ACC112 (cell line): Measurements from ENCODE around the gene CANT1.
A peak's percentile ranks its signal among the peaks of the same experiment; 100 is the strongest.

Source experiments
- H2AFZ ChIP-seq: fragments of 200-600 bp; sonication (generic); one replicate; pipeline ENCODE4 v1.6.0; 2017; ENCODE audit warnings: antibody characterized with exemption, low read length; ENCODE audit not compliant: unreplicated experiment
- H3K27ac ChIP-seq: fragments of 200-600 bp; sonication (generic); 2 replicates; pipeline ENCODE4 v1.5.1; 2014; ENCODE audit warnings: low read depth, mild to moderate bottlenecking, antibody characterized with exemption, low read length, moderate library complexity
- H3K27me3 ChIP-seq: fragments of 200-600 bp; sonication (generic); 2 replicates; pipeline ENCODE4 v1.6.1; 2014; ENCODE audit warnings: mild to moderate bottlenecking, antibody characterized with exemption, low read length, moderate library complexity, mixed read lengths; ENCODE audit not compliant: insufficient read depth
- H3K36me3 ChIP-seq: fragments of 200-600 bp; sonication (generic); 2 replicates; pipeline ENCODE4 v1.6.1; 2016; ENCODE audit warnings: mild to moderate bottlenecking, antibody characterized with exemption, low read length, moderate library complexity, mixed read lengths; ENCODE audit not compliant: insufficient read depth
- H3K4me1 ChIP-seq: fragments of 200-600 bp; sonication (generic); one replicate; pipeline ENCODE4 v1.6.1; 2016; ENCODE audit warnings: low read length, mixed read lengths; ENCODE audit not compliant: insufficient read depth, unreplicated experiment, control insufficient read depth
- H3K4me3 ChIP-seq: fragments of 200-600 bp; sonication (generic); 2 replicates; pipeline ENCODE4 v1.5.1; 2014; ENCODE audit warnings: mild to moderate bottlenecking, low read depth, low read length
- H3K79me2 ChIP-seq: fragments of 200-600 bp; sonication (generic); one replicate; pipeline ENCODE4 v1.6.0; 2016; ENCODE audit warnings: low read length; ENCODE audit not compliant: control insufficient read depth, unreplicated experiment, insufficient read depth

The CANT1 gene

GRCh38 chr17:78991906-78992532 lies 17.5 kb downstream of the CANT1 start:
- H3K4me3 ChIP-seq: no peak overlapping the region
- no peaks in the 10 kb centered on the region for H3K27me3 ChIP-seq
- peaks cover 19% of the 10 kb centered on the region; the same call in 1 of the 2 replicates for H3K36me3 ChIP-seq
- H3K4me1 ChIP-seq: peaks cover 2% of the 10 kb centered on the region
- H3K27ac ChIP-seq: no peak overlapping the region
- no peak overlapping the region for H2AFZ ChIP-seq
- peaks cover 7% of the 10 kb centered on the region for H3K79me2 ChIP-seq

GRCh38 chr17:78991017-78991738 lies 18.4 kb downstream of the CANT1 start:
- Histone ChIP-seq H2AFZ (no peak overlapping the region), H3K4me1 (peaks cover 9% of the 10 kb centered on the region), H3K79me2 (peaks cover 7% of the 10 kb centered on the region), H3K27me3 (no peaks in the 10 kb centered on the region), H3K27ac (no peak overlapping the region), H3K36me3 (peaks cover 19% of the 10 kb centered on the region; the same call in 1 of the 2 replicates), H3K4me3 (no peak overlapping the region)

GRCh38 chr17:78990349-78991016 lies 19.1 kb downstream of the CANT1 start:
- Histone ChIP-seq H3K27ac (no peak overlapping the region), H2AFZ (no peak overlapping the region), H3K27me3 (no peaks in the 10 kb centered on the region), H3K79me2 (peaks cover 7% of the 10 kb centered on the region), H3K4me3 (no peak overlapping the region), H3K4me1 (peaks cover 15% of the 10 kb centered on the region), H3K36me3 (peaks cover 19% of the 10 kb centered on the region; the same call in 1 of the 2 replicates)

- Histone ChIP-seq H3K4me1 (peaks cover 15% of the 10 kb centered on the region), H3K36me3 (peaks cover 15% of the 10 kb centered on the region; the same call in 1 of the 2 replicates), H3K27ac (no peak overlapping the region), H3K79me2 (peaks cover 7% of the 10 kb centered on the region), H3K4me3 (no peak overlapping the region), H2AFZ (no peak overlapping the region), H3K27me3 (no peaks in the 10 kb centered on the region)
Observed at GRCh38 chr17:78988152-78988551, 21.4 kb downstream of the CANT1 start.

- peak overlapping the region; percentile 68 for H3K4me3 ChIP-seq
- H3K79me2 ChIP-seq: no peaks in the 10 kb centered on the region
- peaks cover 15% of the 10 kb centered on the region for H3K4me1 ChIP-seq
- peak overlapping the region; percentile 64 for H2AFZ ChIP-seq
- H3K27me3 ChIP-seq: no peaks in the 10 kb centered on the region
- H3K27ac ChIP-seq: peak overlapping the region; percentile 72
- peaks cover 8% of the 10 kb centered on the region; the same call in 1 of the 2 replicates for H3K36me3 ChIP-seq
Observed at GRCh38 chr17:78986649-78987328, 22.8 kb downstream of the CANT1 start.

DNA sequence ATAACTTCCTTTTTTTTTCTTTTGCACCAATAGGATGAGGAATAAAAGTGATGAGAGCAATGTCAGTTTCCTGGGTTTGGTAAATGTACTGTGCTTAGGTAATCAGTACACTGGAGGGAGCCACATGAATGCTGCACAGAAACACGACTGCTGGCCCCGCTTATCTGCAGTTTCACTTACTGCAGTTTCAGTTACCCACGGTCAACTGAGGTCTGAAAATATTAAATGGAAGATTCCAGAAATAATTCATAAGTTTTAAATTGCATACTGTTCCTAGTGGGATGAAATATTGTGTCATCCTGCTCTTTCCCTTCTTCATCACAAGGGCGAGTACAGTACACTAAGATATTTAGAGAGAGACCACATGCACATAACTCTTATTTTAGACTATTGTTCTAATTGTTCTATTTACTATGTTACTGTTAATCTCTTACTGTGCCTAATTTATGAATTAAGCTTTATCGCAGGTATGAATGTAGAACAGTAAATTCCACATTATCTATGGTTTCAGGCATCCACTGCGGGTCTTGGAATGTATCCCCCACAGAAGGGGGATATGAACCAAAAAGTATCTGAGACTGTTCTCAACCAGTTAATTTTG lies 23.4 kb downstream of the CANT1 start:
- Histone ChIP-seq H3K4me1 (peaks cover 15% of the 10 kb centered on the region), H3K79me2 (no peaks in the 10 kb centered on the region), H3K4me3 (peak overlapping the region; percentile 68), H3K36me3 (peaks cover 8% of the 10 kb centered on the region; the same call in 1 of the 2 replicates), H2AFZ (peak overlapping the region; percentile 64), H3K27ac (peak overlapping the region; percentile 72), H3K27me3 (no peaks in the 10 kb centered on the region)

- Histone ChIP-seq H3K4me1 (peaks cover 18% of the 10 kb centered on the region), H3K27me3 (no peaks in the 10 kb centered on the region), H2AFZ (no peak overlapping the region), H3K27ac (peak overlapping the region; percentile 72; the same call in 1 of the 2 replicates), H3K79me2 (no peaks in the 10 kb centered on the region), H3K4me3 (no peak overlapping the region), H3K36me3 (peaks cover 4% of the 10 kb centered on the region; the same call in 1 of the 2 replicates)
Observed at GRCh38 chr17:78985395-78985794, 24.2 kb downstream of the CANT1 start.

DNA sequence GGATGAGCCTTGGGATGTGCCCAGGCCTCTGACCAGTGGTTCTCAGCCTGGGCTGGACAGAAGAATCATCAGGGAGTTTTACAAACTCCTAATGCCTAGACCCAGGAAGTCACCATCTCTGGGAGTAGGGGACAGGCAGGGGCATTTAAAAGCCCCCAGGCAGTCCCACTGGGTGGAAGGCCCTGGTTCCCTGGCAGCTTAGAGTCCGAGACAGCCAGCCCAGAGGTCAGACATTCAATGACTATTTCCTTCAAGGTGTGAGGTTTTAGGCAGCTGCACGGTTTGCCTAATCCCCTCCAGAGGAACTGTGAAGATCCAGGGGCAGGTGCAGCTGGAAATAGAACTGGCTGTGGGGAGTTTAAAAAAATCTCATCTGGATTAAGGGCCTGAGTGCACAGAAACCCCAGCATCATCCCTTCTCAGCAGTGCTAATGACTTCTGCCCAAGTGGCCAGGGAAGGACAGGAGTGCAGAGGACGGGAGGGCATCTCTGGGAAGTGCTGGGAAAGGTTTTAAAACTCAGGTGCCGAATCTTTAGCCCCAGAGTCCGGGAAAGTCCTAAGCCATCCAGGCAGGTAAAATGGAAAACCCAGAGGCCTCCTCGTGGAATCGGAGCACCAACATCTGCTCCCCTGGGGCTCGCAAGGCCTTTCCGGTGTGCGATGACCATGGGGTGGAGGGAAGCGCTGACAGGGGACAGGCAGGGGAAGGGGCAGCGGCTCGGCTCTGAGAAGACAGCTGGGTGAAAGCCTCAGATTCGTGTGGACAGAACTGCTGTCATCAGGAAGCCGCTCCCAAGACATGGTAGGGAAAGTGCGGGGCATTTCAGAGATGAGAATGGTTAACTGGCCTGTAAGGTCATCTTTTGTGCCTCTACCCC lies 28.3 kb downstream of the CANT1 start:
- no peak overlapping the region for H3K27ac ChIP-seq
- peaks cover 35% of the 10 kb centered on the region for H3K79me2 ChIP-seq
- no peaks in the 10 kb centered on the region for H3K36me3 ChIP-seq
- no peak overlapping the region for H3K4me3 ChIP-seq
- H3K4me1 ChIP-seq: peaks cover 38% of the 10 kb centered on the region
- no peaks in the 10 kb centered on the region for H3K27me3 ChIP-seq
- no peak overlapping the region for H2AFZ ChIP-seq

DNA sequence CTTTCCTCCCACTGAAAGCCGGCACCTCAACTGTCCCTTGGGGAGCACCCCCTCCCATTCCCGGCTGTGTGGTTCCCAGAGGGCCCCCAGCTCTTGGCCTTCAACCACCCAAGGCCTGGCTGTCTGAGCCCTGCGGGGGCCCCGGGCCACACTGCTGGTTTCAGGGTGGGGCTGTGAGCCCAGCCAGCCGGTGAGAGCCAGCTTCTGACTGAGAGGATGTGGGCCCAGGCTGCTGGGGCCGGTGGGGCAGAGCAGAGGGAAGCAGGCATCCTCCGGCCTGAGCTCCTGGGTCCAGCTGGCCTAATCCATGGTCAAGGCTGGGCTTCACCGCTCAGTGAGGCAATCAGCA lies 29.0 kb downstream of the CANT1 start:
- H2AFZ ChIP-seq: no peak overlapping the region
- H3K27ac ChIP-seq: no peak overlapping the region
- no peaks in the 10 kb centered on the region for H3K27me3 ChIP-seq
- peaks cover 3% of the 10 kb centered on the region; the same call in 1 of the 2 replicates for H3K36me3 ChIP-seq
- H3K4me1 ChIP-seq: peaks cover 38% of the 10 kb centered on the region
- peaks cover 40% of the 10 kb centered on the region for H3K79me2 ChIP-seq
- no peak overlapping the region for H3K4me3 ChIP-seq
